ENCODE data around the gene ZBTB21. TPM values are rescaled to one million over a fixed set of nuclear protein-coding genes. Genes with fewer than 3 reads are reported as not detected.

The ZBTB21 gene
- total RNA-seq, 6 donors from 2014 or later, result 12.4 to 28.3 (median 16.7) TPM

GRCh38 chr21:42043201-42043895 is 33.2 kb upstream of the ZBTB21 start:
- H3K27ac ChIP-seq, result no peak overlapping the region
- H3K36me3 ChIP-seq, result no peaks in the 10 kb centered on the region
- TF ChIP-seq CTCF (IDR thresholded peaks at IDR 0.05) (no peak), POLR2A (IDR thresholded peaks at IDR 0.05) (no peak), EP300 (IDR thresholded peaks at IDR 0.05) (no peak), POLR2AphosphoS5 (IDR thresholded peaks at IDR 0.05) (no peak)
- no peaks in the 10 kb centered on the region for H3K27me3 ChIP-seq
- no peak overlapping the region for H3K4me3 ChIP-seq
- H3K9me3 ChIP-seq, result no peaks in the 10 kb centered on the region
- H3K4me1 ChIP-seq, result peaks cover 0 to 16% (median 12%) of the 10 kb centered on the region in 4 donors
- 90% methylated on average over 15 to 16 of the region's 16 CpGs for WGBS, 2 donors
- DNase-seq (no peak), ATAC-seq (ENCODE audit: low FRiP score in 2 of 2) (no peak)

- Histone ChIP-seq H3K4me1 (peaks cover 0 to 16% (median 12%) of the 10 kb centered on the region in 4 donors), H3K4me3 (no peak overlapping the region), H3K36me3 (no peaks in the 10 kb centered on the region), H3K27me3 (no peaks in the 10 kb centered on the region), H3K27ac (no peak overlapping the region), H3K9me3 (no peaks in the 10 kb centered on the region)
- DNase-seq, result no peak
- 81 to 84% methylated on average over 9 of the region's 9 CpGs for whole genome bisulfite sequencing, 2 donors
- TF ChIP-seq POLR2AphosphoS5 (IDR thresholded peaks at IDR 0.05) (no peak), EP300 (IDR thresholded peaks at IDR 0.05) (no peak), POLR2A (IDR thresholded peaks at IDR 0.05) (no peak), CTCF (IDR thresholded peaks at IDR 0.05) (no peak)
- no peak for ATAC-seq (ENCODE audit: low FRiP score in 2 of 2)
These were observed 32.5 kb upstream of the ZBTB21 start for GRCh38 chr21:42042651-42043050.

GRCh38 chr21:42041711-42042110 is 31.6 kb upstream of the ZBTB21 start:
- Histone ChIP-seq H3K36me3 (no peaks in the 10 kb centered on the region), H3K4me3 (no peak overlapping the region), H3K4me1 (peaks cover 0 to 16% (median 12%) of the 10 kb centered on the region in 4 donors), H3K9me3 (no peaks in the 10 kb centered on the region), H3K27me3 (no peaks in the 10 kb centered on the region), H3K27ac (no peak overlapping the region)
- ATAC-seq (ENCODE audit: low FRiP score in 2 of 2) (no peak), DNase-seq (no peak)
- WGBS, 2 donors, result 60% methylated on average over 4 of the region's 4 CpGs; no CpG with 5 or more reads in 1 of the 2 donors
- TF ChIP-seq CTCF (IDR thresholded peaks at IDR 0.05), result no peak
- TF ChIP-seq POLR2A (IDR thresholded peaks at IDR 0.05), result no peak
- TF ChIP-seq POLR2AphosphoS5 (IDR thresholded peaks at IDR 0.05), result no peak
- no peak for TF ChIP-seq EP300 (IDR thresholded peaks at IDR 0.05)

GRCh38 chr21:42041246-42041645 is 31.1 kb upstream of the ZBTB21 start:
- Histone ChIP-seq H3K36me3 (no peaks in the 10 kb centered on the region), H3K4me3 (no peak overlapping the region), H3K4me1 (peaks cover 0 to 16% (median 12%) of the 10 kb centered on the region in 4 donors), H3K27me3 (no peaks in the 10 kb centered on the region), H3K9me3 (no peaks in the 10 kb centered on the region), H3K27ac (no peak overlapping the region)
- no peak for TF ChIP-seq POLR2AphosphoS5 (IDR thresholded peaks at IDR 0.05)
- DNase-seq, result no peak
- ATAC-seq (ENCODE audit: low FRiP score in 2 of 2), result no peak
- 85 to 94% methylated on average over 5 to 7 of the region's 7 CpGs for WGBS, 2 donors

GRCh38 chr21:42040411-42041180 is 30.4 kb upstream of the ZBTB21 start:
- H3K9me3 ChIP-seq, result no peaks in the 10 kb centered on the region
- no peak overlapping the region for H3K4me3 ChIP-seq
- H3K4me1 ChIP-seq, result peaks cover 0 to 16% (median 12%) of the 10 kb centered on the region in 4 donors
- ATAC-seq (ENCODE audit: low FRiP score in 2 of 2) (peak; percentile 59 to 85), DNase-seq (peak in 1 of 2 donors; percentile 46)
- 79 to 87% methylated on average over 18 of the region's 18 CpGs for WGBS, 2 donors
- no peaks in the 10 kb centered on the region for H3K36me3 ChIP-seq
- TF ChIP-seq CTCF (IDR thresholded peaks at IDR 0.05), result no peak
- no peak for TF ChIP-seq EP300 (IDR thresholded peaks at IDR 0.05)
- no peak for TF ChIP-seq POLR2A (IDR thresholded peaks at IDR 0.05)
- no peak for TF ChIP-seq POLR2AphosphoS5 (IDR thresholded peaks at IDR 0.05)
- no peaks in the 10 kb centered on the region for H3K27me3 ChIP-seq
- peak overlapping the region in 2 of 4 donors; percentile 62 to 73 for H3K27ac ChIP-seq

Measured in upper lobe of left lung (tissue), 6 donors.